Ramos (cell line): ENCODE measurements around the gene OLFM1.
"Not testable (repeated sequence)": the region's sequence is repeated elsewhere in the genome, so short reads cannot be mapped to it uniquely, and the experiment has no call there.

Source experiments
- in situ Hi-C: fragments of 300-500 bp; cut with MboI; formaldehyde crosslinking; loops from one replicate; pipeline ENCODE4 v1.14.3; 2022; ENCODE audit warnings: low sequenced_read_pairs; ENCODE audit not compliant: unreplicated experiment

The OLFM1 gene

DNA sequence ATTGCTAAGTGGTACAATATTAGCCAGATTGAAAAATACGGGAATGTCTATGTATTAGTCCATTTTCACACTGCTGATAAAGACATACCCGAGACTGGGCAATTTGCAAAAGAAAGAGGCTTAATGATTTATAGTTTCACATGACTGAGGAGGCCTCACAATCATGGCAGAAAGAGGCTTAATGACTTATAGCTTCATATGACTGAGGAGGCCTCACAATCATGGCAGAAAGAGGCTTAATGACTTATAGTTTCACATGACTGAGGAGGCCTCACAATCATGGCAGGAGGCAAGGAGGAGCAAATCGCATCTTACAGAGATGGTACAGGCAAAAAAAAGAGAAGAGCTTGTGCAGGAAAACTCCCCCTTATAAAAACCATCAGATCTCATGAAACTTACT lies 32.3 kb upstream of the OLFM1 start:
- in situ Hi-C loops = no loop called here

- in situ Hi-C loops = no loop called here
Measured at GRCh38 chr9:135056541-135056940, 30.9 kb upstream of the OLFM1 start.

GRCh38 chr9:135060461-135061116 lies 26.9 kb upstream of the OLFM1 start:
- in situ Hi-C loops = no loop called here

- in situ Hi-C loops = no loop called here
Measured at GRCh38 chr9:135061441-135061840, 26.0 kb upstream of the OLFM1 start.

GRCh38 chr9:135062254-135062653 lies 25.2 kb upstream of the OLFM1 start:
- in situ Hi-C loops = no loop called here

DNA sequence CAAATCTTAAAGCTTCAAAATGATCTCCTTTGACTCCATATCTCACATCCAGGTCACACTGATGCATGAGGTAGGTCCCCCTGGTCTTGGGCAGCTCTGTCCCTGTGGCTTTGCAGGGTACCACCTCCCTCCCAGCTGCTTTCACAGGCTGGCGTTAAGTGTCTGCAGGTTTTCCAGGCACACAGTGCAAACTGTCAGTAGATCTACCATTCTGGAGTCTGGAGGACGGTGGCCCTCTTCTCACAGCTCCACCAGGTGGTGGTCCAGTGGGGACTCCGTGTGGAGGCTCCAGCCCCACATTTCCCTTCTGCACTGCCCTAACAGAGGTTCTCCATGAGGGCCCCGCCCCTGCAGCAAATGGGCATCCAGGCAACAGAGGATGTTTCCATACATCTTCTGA lies 24.0 kb upstream of the OLFM1 start:
- in situ Hi-C loops = not testable (repeated sequence)

DNA sequence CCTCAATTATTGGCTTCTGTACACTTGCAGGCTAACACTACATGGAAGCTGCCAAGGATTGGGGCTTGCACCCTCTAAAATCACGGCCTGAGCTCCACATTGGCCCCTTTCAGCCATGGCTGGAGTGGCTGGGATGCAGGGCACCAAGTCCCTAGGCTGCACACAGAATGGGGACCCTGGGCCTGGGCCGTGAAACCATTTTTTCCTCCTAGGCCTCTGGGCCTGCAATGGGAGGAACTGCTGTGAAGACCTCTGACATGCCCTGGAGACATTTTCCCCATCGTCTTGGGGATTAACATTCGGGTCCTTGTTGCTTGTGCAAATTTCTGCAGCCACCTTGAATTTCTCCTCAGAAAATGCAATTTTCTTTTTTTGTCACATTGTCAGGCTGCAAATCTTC lies 23.6 kb upstream of the OLFM1 start:
- in situ Hi-C loops = not testable (repeated sequence)

DNA sequence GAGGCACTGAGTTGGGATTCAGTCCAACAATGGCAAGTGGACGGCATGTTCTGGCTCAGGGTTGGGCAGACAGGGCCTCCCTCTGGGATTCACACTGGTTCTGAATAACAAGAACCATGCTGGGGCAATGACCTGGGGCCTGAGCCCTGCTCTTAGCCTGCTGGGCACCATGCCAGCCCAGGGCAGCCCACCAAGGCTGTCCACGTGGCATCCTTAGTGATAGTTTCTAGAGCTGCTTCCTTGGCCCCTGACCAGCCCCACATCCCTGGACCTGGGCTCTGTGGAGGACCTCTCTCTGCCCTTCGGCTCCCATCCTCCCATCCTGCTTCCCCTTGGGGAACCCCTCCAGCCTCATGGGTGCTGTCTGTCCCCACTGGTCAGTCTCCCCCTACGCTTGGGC lies 22.3 kb upstream of the OLFM1 start:
- in situ Hi-C loops = no loop called here

DNA sequence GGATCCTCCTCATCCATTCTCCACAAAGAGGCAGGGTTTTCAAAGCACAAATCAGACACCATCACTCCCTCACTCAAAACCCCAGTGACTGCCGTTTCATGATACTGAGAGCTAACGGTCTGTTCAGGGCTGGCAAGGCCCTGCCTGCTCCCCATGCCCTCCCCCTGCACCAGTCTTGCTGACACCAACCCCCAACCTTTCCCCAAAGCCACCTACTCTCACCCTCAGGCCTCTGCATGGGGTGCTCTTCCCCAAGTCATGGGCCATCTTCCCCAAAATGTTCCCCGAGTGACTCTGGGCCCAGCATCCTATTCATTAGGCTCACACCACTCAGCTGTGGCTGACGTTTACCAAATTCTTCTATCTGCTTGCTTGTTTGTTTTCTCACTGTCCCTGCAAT lies 21.7 kb upstream of the OLFM1 start:
- in situ Hi-C loops = no loop called here

GRCh38 chr9:135066291-135066690 lies 21.2 kb upstream of the OLFM1 start:
- in situ Hi-C loops = no loop called here

DNA sequence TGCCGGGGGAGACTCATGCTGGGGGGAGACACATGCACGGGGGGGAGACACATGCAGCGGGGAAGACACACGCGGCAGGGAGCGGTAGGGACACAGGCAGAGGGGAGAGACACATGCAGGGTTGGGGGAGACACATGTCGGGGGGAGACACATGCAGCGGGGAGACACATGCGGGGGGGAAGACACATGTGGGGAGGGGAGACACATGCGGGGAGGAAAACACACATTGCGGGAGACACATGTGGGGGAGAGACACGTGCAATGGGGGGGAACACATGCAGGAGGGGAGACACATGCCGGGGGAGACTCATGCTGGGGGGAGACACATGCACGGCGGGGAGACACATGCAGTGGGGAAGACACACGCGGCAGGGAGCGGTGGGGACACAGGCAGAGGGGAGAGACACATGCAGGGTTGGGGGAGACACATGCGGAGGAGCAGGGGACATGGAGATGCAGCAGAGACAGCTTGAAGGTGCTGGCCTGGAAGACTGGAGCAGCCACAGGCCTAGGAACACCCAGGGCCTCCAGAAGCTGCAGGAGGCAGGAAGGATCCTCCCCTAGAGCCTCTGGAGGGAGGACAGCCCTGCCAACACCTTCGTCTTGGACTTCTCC lies 20.3 kb upstream of the OLFM1 start:
- in situ Hi-C loops = no loop called here

DNA sequence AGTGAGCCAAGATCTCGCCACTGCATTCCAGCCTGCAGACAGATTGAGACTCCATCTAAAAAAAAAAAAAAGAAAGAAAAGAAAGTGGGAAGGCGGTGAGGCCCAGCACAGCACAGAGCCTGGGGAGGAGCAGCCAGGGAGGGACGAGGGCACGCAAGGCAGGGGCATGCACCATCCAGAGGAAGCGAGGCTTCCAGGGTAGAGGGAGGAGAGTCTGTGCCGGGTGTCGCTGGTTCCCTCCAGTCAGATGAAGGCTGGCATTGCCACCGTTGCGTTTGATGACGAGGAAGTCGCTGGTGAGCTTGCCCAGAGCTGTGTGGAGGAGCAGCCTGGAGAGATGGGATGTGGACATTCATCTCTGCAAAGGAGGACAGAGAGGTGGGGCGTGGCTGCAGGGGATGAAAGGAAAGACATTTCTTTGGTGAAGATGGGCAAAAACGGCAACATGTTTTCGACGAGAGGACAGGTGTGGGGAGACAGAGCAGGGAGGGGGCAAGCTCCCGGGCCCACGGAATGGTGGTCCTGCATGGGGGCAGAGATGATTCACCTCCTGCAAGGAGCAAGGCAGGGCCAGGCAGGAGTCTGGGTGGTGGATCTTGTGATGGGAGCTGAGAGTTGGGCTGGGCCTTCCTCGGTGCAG lies 18.6 kb upstream of the OLFM1 start:
- in situ Hi-C loops = no loop called here

- in situ Hi-C loops = no loop called here
Measured at GRCh38 chr9:135069558-135070197, 17.8 kb upstream of the OLFM1 start.

DNA sequence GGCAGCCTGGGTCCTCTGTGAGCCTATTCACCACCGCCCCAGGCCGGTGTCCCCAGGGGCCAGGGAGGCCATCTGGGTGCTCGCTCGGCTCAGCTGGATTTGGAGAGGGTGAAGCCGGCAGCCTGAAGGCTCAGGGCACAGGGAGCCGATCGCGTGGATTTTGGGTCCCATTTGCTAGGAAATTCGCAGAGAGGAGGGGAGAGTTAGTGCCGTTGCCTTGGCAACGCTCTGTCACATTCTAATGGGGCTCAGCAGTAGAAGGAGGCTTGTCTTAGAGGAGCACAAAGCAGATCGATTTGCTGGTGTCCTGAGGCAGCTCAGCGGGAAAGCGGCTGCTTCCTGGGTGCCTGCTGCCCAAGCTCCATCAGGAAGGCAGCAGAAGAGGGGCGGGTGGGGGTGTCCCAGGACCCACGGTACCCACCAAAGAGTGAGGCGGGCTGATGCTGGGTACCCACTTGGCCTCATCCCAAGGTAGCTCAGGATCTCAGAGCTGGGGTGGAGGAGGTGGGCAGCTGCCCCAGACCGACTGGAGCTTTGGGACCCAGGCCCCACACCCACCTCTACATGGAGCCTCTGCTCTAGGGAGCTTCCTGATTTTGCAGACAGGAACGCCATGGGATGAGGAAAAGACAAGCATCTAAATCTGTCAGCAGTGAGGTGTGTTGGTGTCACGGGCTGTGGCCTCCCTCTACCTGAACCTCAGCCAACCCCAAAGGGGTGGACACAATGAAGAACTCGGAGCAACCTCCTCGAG lies 17.1 kb upstream of the OLFM1 start:
- in situ Hi-C loops = no loop called here

GRCh38 chr9:135070964-135071735 lies 16.3 kb upstream of the OLFM1 start:
- in situ Hi-C loops = no loop called here

DNA sequence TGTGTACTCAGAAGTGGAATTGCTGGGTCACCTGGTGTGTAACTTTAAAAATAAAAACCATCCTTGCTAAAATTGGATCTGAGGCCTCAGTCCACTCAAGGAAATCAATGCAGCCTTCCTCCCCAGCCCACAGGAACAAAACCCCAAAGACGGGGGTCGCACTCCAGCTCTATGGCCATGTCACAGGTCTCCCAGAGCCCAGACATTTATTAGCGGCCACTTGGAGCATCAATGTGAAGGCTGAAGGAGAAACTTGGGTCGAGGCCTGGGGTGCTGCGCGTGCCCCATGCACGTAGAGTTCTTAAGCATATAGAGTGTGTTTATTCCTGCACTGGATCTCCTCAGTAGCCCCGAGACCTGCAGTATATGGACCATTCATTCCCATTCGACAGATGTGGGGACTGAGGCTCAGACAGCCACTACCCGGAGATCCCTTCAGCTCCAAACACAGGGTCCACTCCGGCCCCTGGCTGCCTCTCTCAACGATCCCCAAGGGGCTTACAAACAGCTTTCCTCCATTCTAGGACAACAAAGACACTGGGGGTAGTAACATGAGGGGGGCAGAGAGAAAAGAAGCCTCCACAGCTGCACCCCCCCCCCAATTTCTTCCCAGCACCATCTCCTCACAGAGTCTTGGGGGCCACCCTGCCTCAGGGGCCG lies 14.3 kb upstream of the OLFM1 start:
- in situ Hi-C loops = no loop called here

- in situ Hi-C loops = no loop called here
Measured at GRCh38 chr9:135073741-135074305, 13.6 kb upstream of the OLFM1 start.

- in situ Hi-C loops = no loop called here
Measured at GRCh38 chr9:135074354-135075233, 12.9 kb upstream of the OLFM1 start.
